ENCODE measurements around the gene MLEC.

Gene MLEC

GRCh38 chr12:120693848-120694247, 6.9 kb downstream of the MLEC start:
- DNase-seq: no peak

- no peak for DNase-seq
These were observed 9.7 kb downstream of the MLEC start for GRCh38 chr12:120696626-120697025.

- no peak for DNase-seq
These were observed 10.4 kb downstream of the MLEC start for GRCh38 chr12:120697344-120697743.

- DNase-seq: no peak
These were observed 11.7 kb downstream of the MLEC start for GRCh38 chr12:120698665-120699064.

GRCh38 chr12:120699553-120699952, 12.6 kb downstream of the MLEC start:
- no peak for DNase-seq

GRCh38 chr12:120700886-120701285, 13.9 kb downstream of the MLEC start:
- DNase-seq: no peak

GRCh38 chr12:120702637-120703036, 15.7 kb downstream of the MLEC start:
- no peak for DNase-seq

- no peak for DNase-seq
These were observed 16.5 kb downstream of the MLEC start for GRCh38 chr12:120703311-120703942.

- no peak for DNase-seq
These were observed 18.7 kb downstream of the MLEC start for GRCh38 chr12:120705618-120706017.

GRCh38 chr12:120706029-120706428, 19.1 kb downstream of the MLEC start:
- no peak for DNase-seq

- DNase-seq: no peak
These were observed 21.7 kb downstream of the MLEC start for GRCh38 chr12:120708651-120709050.

GRCh38 chr12:120710031-120710804, 23.3 kb downstream of the MLEC start, which contains the start of gene UNC119B:
UNC119B (plus strand) TSS chr12:120710458; CDS start chr12:120710475, 17 bp downstream.
- DNase-seq: peak; percentile 86

GRCh38 chr12:120710805-120711296, 23.9 kb downstream of the MLEC start:
- DNase-seq: peak; percentile 55

- no peak for DNase-seq
These were observed 24.5 kb downstream of the MLEC start for GRCh38 chr12:120711411-120711810.

GRCh38 chr12:120712610-120713009, 25.7 kb downstream of the MLEC start:
- DNase-seq: no peak

GRCh38 chr12:120713861-120714482, 27.0 kb downstream of the MLEC start:
- DNase-seq: peak; percentile 58

- no peak for DNase-seq
These were observed 31.1 kb downstream of the MLEC start for GRCh38 chr12:120718055-120718454.

GRCh38 chr12:120719072-120719471, 32.1 kb downstream of the MLEC start:
- no peak for DNase-seq

- no peak for DNase-seq
These were observed 32.7 kb downstream of the MLEC start for GRCh38 chr12:120719496-120720233.

GRCh38 chr12:120720234-120720986, 33.5 kb downstream of the MLEC start:
- no peak for DNase-seq

- DNase-seq: no peak
These were observed 34.2 kb downstream of the MLEC start for GRCh38 chr12:120720987-120721801.

Data from left hindlimb (tissue), 1 donor.